SK-N-SH (cell line): ENCODE data around the gene APBA2.

Source experiments
- MEF2A ChIP-seq: IDR thresholded peaks from 2 replicates; pipeline ENCODE4 v1.4.0; 2012; ENCODE audit warnings: low read depth, borderline replicate concordance
- TF ChIP-seq, protein P1 (sequence below): fragments of 200-600 bp; sonication (generic); IDR thresholded peaks from 2 replicates; pipeline ENCODE4 v1.6.1; 2017; ENCODE audit warnings: antibody characterized with exemption, mild to moderate bottlenecking, moderate library complexity

DNA sequence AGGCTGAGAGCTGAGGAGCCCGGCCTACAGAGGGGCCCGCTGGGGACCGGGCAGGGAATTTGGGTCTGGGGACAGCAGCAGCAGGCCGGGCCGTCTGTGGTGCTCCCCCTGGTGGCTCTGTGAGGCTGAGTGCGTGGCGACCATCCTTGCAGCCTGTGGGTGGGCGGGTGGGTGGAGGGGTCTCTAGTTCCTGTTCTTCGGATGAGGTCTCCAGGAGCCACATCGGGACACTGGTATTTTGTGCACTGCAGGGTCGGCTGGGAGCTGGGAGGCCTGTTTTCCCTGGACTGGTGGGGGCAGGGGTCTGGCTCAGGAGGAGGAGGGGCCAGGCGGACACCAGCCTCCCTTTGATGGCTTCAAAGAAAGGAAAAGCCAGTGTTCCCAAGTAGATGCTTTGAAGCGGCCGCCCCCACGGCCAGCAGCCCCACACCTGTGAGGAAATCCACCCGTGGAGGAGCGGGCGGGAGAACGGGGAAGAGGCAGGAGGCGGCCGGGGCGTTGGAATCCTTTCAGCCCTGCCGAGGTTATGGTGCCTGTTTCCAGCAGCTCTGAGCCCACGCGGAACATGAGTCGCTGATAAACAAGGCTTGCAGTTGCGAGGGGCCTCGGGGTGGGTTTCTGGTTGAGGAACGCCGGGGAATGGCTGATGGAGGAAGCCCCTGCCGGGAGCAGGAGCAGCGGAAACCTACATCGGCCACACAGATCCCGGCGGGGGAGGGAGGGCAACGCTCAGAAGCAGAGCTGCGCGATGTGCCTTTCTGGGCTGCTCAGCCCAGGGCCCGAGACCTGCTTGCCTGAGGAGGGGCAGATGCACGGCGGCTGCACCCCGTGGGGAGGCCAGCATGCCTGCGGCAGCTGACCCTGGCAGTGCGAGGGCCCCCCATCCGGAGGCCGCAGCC, 229.6 kb downstream of the APBA2 start:
- TF ChIP-seq, protein P1, sequence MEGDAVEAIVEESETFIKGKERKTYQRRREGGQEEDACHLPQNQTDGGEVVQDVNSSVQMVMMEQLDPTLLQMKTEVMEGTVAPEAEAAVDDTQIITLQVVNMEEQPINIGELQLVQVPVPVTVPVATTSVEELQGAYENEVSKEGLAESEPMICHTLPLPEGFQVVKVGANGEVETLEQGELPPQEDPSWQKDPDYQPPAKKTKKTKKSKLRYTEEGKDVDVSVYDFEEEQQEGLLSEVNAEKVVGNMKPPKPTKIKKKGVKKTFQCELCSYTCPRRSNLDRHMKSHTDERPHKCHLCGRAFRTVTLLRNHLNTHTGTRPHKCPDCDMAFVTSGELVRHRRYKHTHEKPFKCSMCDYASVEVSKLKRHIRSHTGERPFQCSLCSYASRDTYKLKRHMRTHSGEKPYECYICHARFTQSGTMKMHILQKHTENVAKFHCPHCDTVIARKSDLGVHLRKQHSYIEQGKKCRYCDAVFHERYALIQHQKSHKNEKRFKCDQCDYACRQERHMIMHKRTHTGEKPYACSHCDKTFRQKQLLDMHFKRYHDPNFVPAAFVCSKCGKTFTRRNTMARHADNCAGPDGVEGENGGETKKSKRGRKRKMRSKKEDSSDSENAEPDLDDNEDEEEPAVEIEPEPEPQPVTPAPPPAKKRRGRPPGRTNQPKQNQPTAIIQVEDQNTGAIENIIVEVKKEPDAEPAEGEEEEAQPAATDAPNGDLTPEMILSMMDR: peak; percentile 30; the same call in 1 of the 2 replicates
- no peak for TF ChIP-seq MEF2A
